ENCODE data around the gene RFT1. TPM values are rescaled to one million over a fixed set of nuclear protein-coding genes. Genes with fewer than 3 reads are reported as not detected.
A peak's percentile ranks its signal among the peaks of the same experiment; 100 is the strongest.

The RFT1 gene
- total and polyA plus RNA-seq, 2 of the 13 experiments (the other 11 are each of a cell fraction or from before 2014, with no cell fraction given): 23.2 to 37.0 TPM

- TF ChIP-seq HMGXB4 (CRISPR knock-in tag; IDR thresholded peaks at IDR 0.05; ENCODE audit: borderline replicate concordance in 1 of 2, low read depth in 1 of 2) (0 out of 4 replicates have a peak, but pooled peaks of 1 of the 2 experiments have one; percentile 33), KMT2A (CRISPR knock-in tag; IDR thresholded peaks at IDR 0.05) (peak; percentile 59; the same call in 1 of the 2 replicates), ZNF891 (CRISPR knock-in tag; IDR thresholded peaks at IDR 0.05) (peak; percentile 62; the same call in 1 of the 2 replicates), ZFY (CRISPR knock-in tag; IDR thresholded peaks at IDR 0.05) (peak; percentile 63), ZNF687 (CRISPR knock-in tag; IDR thresholded peaks at IDR 0.05) (peak; percentile 52), FOXK1 (CRISPR knock-in tag; IDR thresholded peaks at IDR 0.05; ENCODE audit: borderline replicate concordance, low read depth) (0 out of 2 replicates have a peak, but pooled peaks have one; percentile 6), ZNF691 (CRISPR knock-in tag; IDR thresholded peaks at IDR 0.05; ENCODE audit: borderline replicate concordance, low read depth) (0 out of 2 replicates have a peak, but pooled peaks have one; percentile 44), SIN3A (IDR thresholded peaks at IDR 0.05; ENCODE audit: borderline replicate concordance, low read depth, low read length) (0 out of 2 replicates have a peak, but pooled peaks have one; percentile 18), ZFX (CRISPR knock-in tag; IDR thresholded peaks at IDR 0.05; ENCODE audit: low read depth) (peak; percentile 73), GFI1 (CRISPR knock-in tag; IDR thresholded peaks at IDR 0.05; ENCODE audit: borderline replicate concordance) (no peak), RAD21 (CRISPR knock-in tag; IDR thresholded peaks at IDR 0.05) (peak; percentile 24; the same call in 1 of the 2 replicates), ZBTB37 (CRISPR knock-in tag; IDR thresholded peaks at IDR 0.05) (no peak), CCDC6 (CRISPR knock-in tag; IDR thresholded peaks at IDR 0.05) (0 out of 2 replicates have a peak, but pooled peaks have one; percentile 21), POGZ (CRISPR knock-in tag; IDR thresholded peaks at IDR 0.05) (no peak), MTA1 (CRISPR knock-in tag; IDR thresholded peaks at IDR 0.05; ENCODE audit: borderline replicate concordance) (0 out of 2 replicates have a peak, but pooled peaks have one; percentile 22)
Measured at GRCh38 chr3:53044711-53045517, 85.3 kb downstream of the RFT1 start (continued).
